HCT116 (cell line): ENCODE data around the gene TMEM186.

Experiments used
- ATF3 ChIP-seq: IDR thresholded peaks from 2 replicates; pipeline ENCODE4 v1.6.1; 2012
- CBX3 ChIP-seq: IDR thresholded peaks from 2 replicates; pipeline ENCODE4 v1.6.1; 2012; ENCODE audit warnings: low read depth
- CTCF ChIP-seq, 3 experiments: fragments of 200-600 bp in 1 of 3; sonication (generic) in 1 of 3; IDR thresholded peaks in 2 of 3; conservative IDR thresholded peaks in 1 of 3; 2 replicates each; pipeline ENCODE4 v1.5.1; 2012 to 2017; ENCODE audit warnings: low read depth in 2 of 3, low read length in 2 of 3, antibody characterized with exemption in 1 of 3, borderline replicate concordance in 1 of 3, control low read depth in 1 of 3, mild to moderate bottlenecking in 1 of 3, mixed read lengths in 1 of 3, mixed run types in 1 of 3, moderate library complexity in 1 of 3; ENCODE audit not compliant: insufficient read depth in 1 of 3
- POLR2A ChIP-seq: IDR thresholded peaks from 2 replicates; pipeline ENCODE4 v1.7.0; 2011; ENCODE audit warnings: borderline replicate concordance; ENCODE audit not compliant: insufficient read depth, insufficient read length; ENCODE audit errors: extremely low read depth
- POLR2AphosphoS5 ChIP-seq: IDR thresholded peaks from 2 replicates; pipeline ENCODE4 v1.6.1; 2011; ENCODE audit warnings: mild to moderate bottlenecking, low read depth, low read length, moderate library complexity
- REST ChIP-seq: IDR thresholded peaks from 2 replicates; pipeline ENCODE4 v1.6.1; 2012; ENCODE audit warnings: low read depth

- TF ChIP-seq ATF3 (no peak), POLR2A (no peak), POLR2AphosphoS5 (no peak), CBX3 (no peak), CTCF (IDR thresholded peaks at IDR 0.05 in 2 of 3, conservative IDR thresholded peaks at IDR 0.05 in 1 of 3; ENCODE audit: borderline replicate concordance in 1 of 3, insufficient read depth in 1 of 3, low read depth in 2 of 3, low read length in 2 of 3) (no peak), REST (no peak)
Measured at GRCh38 chr16:8767176-8767575, 30.3 kb downstream of the TMEM186 start.
